Glutamatergic neuron (in vitro differentiated cells): ENCODE results near the gene LDLRAD2. TPM values are rescaled to one million over a fixed set of nuclear protein-coding genes. Genes with fewer than 3 reads are reported as not detected.
"Not testable (repeated sequence)": the region's sequence is repeated elsewhere in the genome, so short reads cannot be mapped to it uniquely, and the experiment has no call there.

Experiments
- DNase-seq: peaks from one replicate; pipeline ENCODE4 v3.0.0; 2022
- H3K27ac Mint-ChIP-seq: one replicate; pipeline ENCODE4 v1.8.0; 2020; ENCODE audit warnings: mild to moderate bottlenecking, mixed read lengths, inconsistent platforms; ENCODE audit not compliant: unreplicated experiment
- H3K27me3 Mint-ChIP-seq: one replicate; pipeline ENCODE4 v1.8.0; 2020; ENCODE audit warnings: mild to moderate bottlenecking, moderate library complexity, mixed read lengths, inconsistent platforms; ENCODE audit not compliant: unreplicated experiment
- H3K36me3 Mint-ChIP-seq: one replicate; pipeline ENCODE4 v1.8.0; 2020; ENCODE audit warnings: mild to moderate bottlenecking, mixed read lengths, inconsistent platforms; ENCODE audit not compliant: unreplicated experiment
- H3K4me1 Mint-ChIP-seq: one replicate; pipeline ENCODE4 v1.8.0; 2020; ENCODE audit warnings: mild to moderate bottlenecking, low read depth, mixed read lengths, inconsistent platforms; ENCODE audit not compliant: unreplicated experiment
- H3K4me3 Mint-ChIP-seq: one replicate; pipeline ENCODE4 v1.8.0; 2020; ENCODE audit warnings: mild to moderate bottlenecking, mixed read lengths, inconsistent platforms; ENCODE audit not compliant: unreplicated experiment
- H3K9me3 Mint-ChIP-seq: one replicate; pipeline ENCODE4 v1.8.0; 2020; ENCODE audit warnings: mild to moderate bottlenecking, moderate library complexity, mixed read lengths, inconsistent platforms; ENCODE audit not compliant: unreplicated experiment
- CTCF ChIP-seq: fragments of 200-600 bp; sonication (generic); IDR thresholded peaks from one replicate; pipeline ENCODE4 v1.5.0; 2021; ENCODE audit not compliant: partially characterized antibody, unreplicated experiment
- long read RNA-seq: library from polyadenylated mRNA; unstranded; transcript quantifications from one replicate; pipeline ENCODE4 v2.0.0, GENCODE V29; 2020; ENCODE audit not compliant: unreplicated experiment
- total RNA-seq: library from RNA; stranded (reverse); fragmentation: NEBNext Ultra II Directional; extraction: Animal tissue kit (Norgen Biotek cat#: 25700); gene quantifications from one replicate; pipeline ENCODE4 v1.2.1, GENCODE V29; 2021; ENCODE audit not compliant: unreplicated experiment

Gene LDLRAD2
- total RNA-seq, result not detected
- long read RNA-seq, result 0 reads

- no peak for TF ChIP-seq CTCF
- no peak for DNase-seq
- no peaks in the 10 kb centered on the region for H3K9me3 Mint-ChIP-seq
- H3K27me3 Mint-ChIP-seq, result peaks cover 7% of the 10 kb centered on the region
- H3K36me3 Mint-ChIP-seq, result no peaks in the 10 kb centered on the region
- H3K4me1 Mint-ChIP-seq, result no peaks in the 10 kb centered on the region
- H3K4me3 Mint-ChIP-seq, result no peak within 1 kb of the TSS
- H3K27ac Mint-ChIP-seq, result no peak within 1 kb of the TSS
These were observed at the start of gene LDLRAD2 for GRCh38 chr1:21811875-21812305. TSS of gene LDLRAD2 (plus strand) at chr1:21812265. CDS start at chr1:21812452, 187 bp downstream.

- no peaks in the 10 kb centered on the region for H3K27me3 Mint-ChIP-seq
- no peak overlapping the region for H3K4me3 Mint-ChIP-seq
- no peaks in the 10 kb centered on the region for H3K36me3 Mint-ChIP-seq
- no peak overlapping the region for H3K27ac Mint-ChIP-seq
- no peak for DNase-seq
- H3K9me3 Mint-ChIP-seq, result no peaks in the 10 kb centered on the region
- H3K4me1 Mint-ChIP-seq, result peaks cover 7% of the 10 kb centered on the region
- no peak for TF ChIP-seq CTCF
These were observed 48.8 kb upstream of the LDLRAD2 start for GRCh38 chr1:21763236-21763635.

GRCh38 chr1:21763694-21764419 lies 48.2 kb upstream of the LDLRAD2 start:
- Mint-ChIP-seq H3K27me3 (no peaks in the 10 kb centered on the region), H3K4me1 (peaks cover 7% of the 10 kb centered on the region), H3K27ac (no peak overlapping the region), H3K4me3 (no peak overlapping the region), H3K36me3 (no peaks in the 10 kb centered on the region), H3K9me3 (no peaks in the 10 kb centered on the region)
- DNase-seq, result no peak
- TF ChIP-seq CTCF, result no peak

GRCh38 chr1:21764615-21765423 lies 47.2 kb upstream of the LDLRAD2 start:
- no peaks in the 10 kb centered on the region for H3K27me3 Mint-ChIP-seq
- DNase-seq, result no peak
- H3K9me3 Mint-ChIP-seq, result no peaks in the 10 kb centered on the region
- no peak overlapping the region for H3K4me3 Mint-ChIP-seq
- no peak for TF ChIP-seq CTCF
- no peak overlapping the region for H3K27ac Mint-ChIP-seq
- peaks cover 7% of the 10 kb centered on the region for H3K4me1 Mint-ChIP-seq
- H3K36me3 Mint-ChIP-seq, result no peaks in the 10 kb centered on the region

GRCh38 chr1:21766210-21766609 lies 45.9 kb upstream of the LDLRAD2 start:
- Mint-ChIP-seq H3K4me1 (peaks cover 7% of the 10 kb centered on the region), H3K27me3 (no peaks in the 10 kb centered on the region), H3K27ac (no peak overlapping the region), H3K9me3 (no peaks in the 10 kb centered on the region), H3K4me3 (no peak overlapping the region), H3K36me3 (no peaks in the 10 kb centered on the region)
- DNase-seq, result no peak
- no peak for TF ChIP-seq CTCF

- not testable (repeated sequence) for H3K9me3 Mint-ChIP-seq, H3K4me3 Mint-ChIP-seq, H3K27me3 Mint-ChIP-seq, H3K4me1 Mint-ChIP-seq, H3K27ac Mint-ChIP-seq, H3K36me3 Mint-ChIP-seq, DNase-seq
These were observed 45.0 kb upstream of the LDLRAD2 start for GRCh38 chr1:21767106-21767505.
